IMR-90 (cell line): ENCODE measurements around the gene HOXA7. TPM values are rescaled to one million over a fixed set of nuclear protein-coding genes. Genes with fewer than 3 reads are reported as not detected.

Experiments used
- ATAC-seq: fragments of 200-7000 bp; cut with Tn5 transposase; 2 replicates; pipeline ENCODE4 v1.9.1; 2020; ENCODE audit warnings: low read depth, mild to moderate bottlenecking, moderate library complexity
- BruUV-seq: library from RNA; stranded (reverse); fragments of 400-500 nt; replicated peaks from 2 replicates; lab custom pipeline; 2021; lab: Mats Ljungman, UMichigan
- CTCF ChIA-PET: fragments of 300-600 bp; formaldehyde crosslinking; extraction: SDS; loops from one replicate; lab custom pipeline; 2021; ENCODE audit warnings: antibody characterized with exemption; lab: Yijun Ruan, JAX
- POLR2A ChIA-PET: fragments of 300-600 bp; sonication (Branson Sonifier 250); formaldehyde crosslinking; loops from one replicate; lab custom pipeline; 2022; ENCODE audit warnings: antibody characterized with exemption; ENCODE audit not compliant: unreplicated experiment; lab: Charles Lee
- DNase-seq: peaks from one replicate; pipeline ENCODE4 v3.0.0; 2013
- H2AFZ ChIP-seq: replicated peaks from 2 replicates; pipeline ENCODE3; 2013; ENCODE audit warnings: low read length, mild to moderate bottlenecking; ENCODE audit not compliant: poor library complexity
- H2AK5ac ChIP-seq: 2 replicates; pipeline ENCODE4 v1.6.1; 2013; ENCODE audit warnings: low read depth, low read length, inconsistent platforms
- H2AK9ac ChIP-seq: replicated peaks from 2 replicates; pipeline ENCODE3; 2013; ENCODE audit warnings: mild to moderate bottlenecking, low read depth, low read length, moderate library complexity; ENCODE audit not compliant: poor library complexity
- H2BK120ac ChIP-seq: 2 replicates; pipeline ENCODE4 v1.6.1; 2013; ENCODE audit warnings: low read depth, low read length, inconsistent platforms
- H2BK15ac ChIP-seq: 3 replicates; pipeline ENCODE4 v1.6.1; 2013; ENCODE audit warnings: low read depth, low read length, inconsistent platforms
- H2BK20ac ChIP-seq: 2 replicates; pipeline ENCODE4 v1.6.1; 2013; ENCODE audit warnings: low read depth, mild to moderate bottlenecking, inconsistent platforms, low read length, moderate library complexity
- H2BK5ac ChIP-seq: 2 replicates; pipeline ENCODE4 v1.6.1; 2013; ENCODE audit warnings: mild to moderate bottlenecking, low read depth, low read length, inconsistent platforms; ENCODE audit not compliant: poor library complexity, severe bottlenecking
- H3K14ac ChIP-seq: replicated peaks from 2 replicates; pipeline ENCODE4 v1.6.1; 2013; ENCODE audit warnings: low read depth, low read length, inconsistent platforms
- H3K18ac ChIP-seq: 2 replicates; pipeline ENCODE4 v1.6.1; 2013; ENCODE audit warnings: low read depth, low read length, control low read depth
- H3K23ac ChIP-seq: 2 replicates; pipeline ENCODE4 v1.6.1; 2013; ENCODE audit warnings: low read depth, low read length, inconsistent platforms
- H3K27ac ChIP-seq: 2 replicates; pipeline ENCODE4 v1.5.1; 2013; ENCODE audit warnings: mild to moderate bottlenecking, control low read depth, low read length; ENCODE audit not compliant: insufficient read depth
- H3K27me3 ChIP-seq: 2 replicates; pipeline ENCODE4 v1.6.1; 2013; ENCODE audit warnings: low read length; ENCODE audit not compliant: control insufficient read depth, insufficient read depth
- H3K36me3 ChIP-seq: 2 replicates; pipeline ENCODE4 v1.6.1; 2013; ENCODE audit warnings: low read length, mixed read lengths; ENCODE audit not compliant: control insufficient read depth, insufficient read depth
- H3K4ac ChIP-seq: 2 replicates; pipeline ENCODE4 v1.6.1; 2013; ENCODE audit warnings: low read depth, low read length, inconsistent platforms
- H3K4me1 ChIP-seq: 2 replicates; pipeline ENCODE4 v1.6.1; 2013; ENCODE audit warnings: low read length, mixed read lengths; ENCODE audit not compliant: control insufficient read depth, insufficient read depth
- H3K4me2 ChIP-seq: 2 replicates; pipeline ENCODE4 v1.6.1; 2013; ENCODE audit warnings: low read depth, mild to moderate bottlenecking, control low read depth, low read length, moderate library complexity
- H3K4me3 ChIP-seq: 2 replicates; pipeline ENCODE4 v1.5.1; 2013; ENCODE audit warnings: low read depth, mild to moderate bottlenecking, control low read depth, low read length, moderate library complexity; ENCODE audit not compliant: insufficient read depth
- H3K56ac ChIP-seq: 2 replicates; pipeline ENCODE4 v1.6.1; 2013; ENCODE audit warnings: low read length, inconsistent platforms; ENCODE audit not compliant: insufficient read depth; ENCODE audit errors: extremely low read depth
- H3K79me1 ChIP-seq, 2 experiments: 2 replicates each; pipeline ENCODE4 v1.6.1; 2013; ENCODE audit warnings: low read length in 2 of 2, inconsistent platforms in 1 of 2, low read depth in 1 of 2
- H3K9ac ChIP-seq: 2 replicates; pipeline ENCODE4 v1.6.1; 2013; ENCODE audit warnings: low read depth, low read length, control low read depth
- H3K9me1 ChIP-seq: 2 replicates; pipeline ENCODE4 v1.6.1; 2013; ENCODE audit warnings: low read length, inconsistent platforms; ENCODE audit not compliant: insufficient read depth
- H3K9me3 ChIP-seq: 2 replicates; pipeline ENCODE4 v1.6.1; 2013; ENCODE audit warnings: low read length; ENCODE audit not compliant: control insufficient read depth, insufficient read depth
- H4K20me1 ChIP-seq: 2 replicates; pipeline ENCODE4 v1.6.1; 2013; ENCODE audit warnings: low read length, inconsistent platforms; ENCODE audit not compliant: insufficient read depth
- H4K5ac ChIP-seq: 2 replicates; pipeline ENCODE4 v1.6.1; 2013; ENCODE audit warnings: mild to moderate bottlenecking, low read depth, low read length, control low read depth
- H4K8ac ChIP-seq, 2 experiments: 2 replicates each; pipeline ENCODE4 v1.6.1; 2013; ENCODE audit warnings: low read depth in 2 of 2, low read length in 2 of 2, control low read depth in 1 of 2, inconsistent platforms in 1 of 2
- H4K91ac ChIP-seq: 2 replicates; pipeline ENCODE4 v1.6.1; 2013; ENCODE audit warnings: low read depth, low read length, inconsistent platforms; ENCODE audit not compliant: insufficient read depth
- CEBPB ChIP-seq: IDR thresholded peaks from 2 replicates; pipeline ENCODE4 v1.6.1; 2012; ENCODE audit warnings: low read depth, low read length, improper control_type of control experiment
- CHD1 ChIP-seq: IDR thresholded peaks from 2 replicates; pipeline ENCODE4 v1.6.1; 2012; ENCODE audit warnings: low read depth, low read length, improper control_type of control experiment
- CTCF ChIP-seq: conservative IDR thresholded peaks from 2 replicates; pipeline ENCODE4 v1.5.1; 2012; ENCODE audit warnings: mild to moderate bottlenecking, low read depth, low read length, improper control_type of control experiment
- ELK1 ChIP-seq: fragments of 150-350 bp; IDR thresholded peaks from 2 replicates; pipeline ENCODE4 v1.6.1; 2016; ENCODE audit warnings: low read depth, mild to moderate bottlenecking, low read length, moderate library complexity, borderline replicate concordance
- FOS ChIP-seq: fragments of 150-350 bp; IDR thresholded peaks from 2 replicates; pipeline ENCODE4 v1.6.1; 2016; ENCODE audit warnings: low read depth, low read length
- MAFK ChIP-seq: IDR thresholded peaks from 2 replicates; pipeline ENCODE4 v1.6.1; 2012; ENCODE audit warnings: low read depth, low read length, improper control_type of control experiment
- MAZ ChIP-seq: IDR thresholded peaks from 2 replicates; pipeline ENCODE4 v1.6.1; 2012; ENCODE audit warnings: low read depth, mild to moderate bottlenecking, low read length, improper control_type of control experiment, moderate library complexity, borderline replicate concordance
- MXI1 ChIP-seq: IDR thresholded peaks from 2 replicates; pipeline ENCODE4 v1.6.1; 2012; ENCODE audit warnings: low read depth, mild to moderate bottlenecking, low read length, moderate library complexity, borderline replicate concordance
- POLR2A ChIP-seq: IDR thresholded peaks from 2 replicates; pipeline ENCODE4 v1.6.1; 2012; ENCODE audit warnings: mild to moderate bottlenecking, low read depth, low read length
- RCOR1 ChIP-seq: IDR thresholded peaks from 2 replicates; pipeline ENCODE4 v1.6.1; 2012; ENCODE audit warnings: mild to moderate bottlenecking, low read length, improper control_type of control experiment; ENCODE audit not compliant: insufficient replicate concordance
- RFX5 ChIP-seq: IDR thresholded peaks from 2 replicates; pipeline ENCODE4 v1.8.0; 2012; ENCODE audit warnings: low read depth, mild to moderate bottlenecking, low read length, moderate library complexity
- USF2 ChIP-seq: fragments of 150-350 bp; IDR thresholded peaks from 2 replicates; pipeline ENCODE4 v1.6.1; 2017; ENCODE audit warnings: mild to moderate bottlenecking, antibody characterized with exemption, low read length, low read depth
- WGBS, 2 experiments: methylation state at CpG; one replicate each; pipeline versions ENCODE4 v1.1.5 to v1.1.7; 2013; ENCODE audit warnings: missing lambda C conversion rate in 2 of 2; ENCODE audit not compliant: insufficient read length in 1 of 2; ENCODE audit errors: extremely low coverage in 2 of 2; 5-methylcytosine and 5-hydroxymethylcytosine counted together
- dilution Hi-C: fragments of 300-500 bp; cut with HindIII; formaldehyde crosslinking; loops from one replicate; pipeline ENCODE4 v1.14.3; 2018; ENCODE audit warnings: low sequenced_read_pairs; ENCODE audit not compliant: unreplicated experiment
- in situ Hi-C: fragments of 300-500 bp; cut with MboI; formaldehyde crosslinking; loops from 3 replicates; pipeline ENCODE4 v1.14.3; 2019; ENCODE audit warnings: low sequenced_read_pairs, inconsistent platforms, mixed read lengths
- intact Hi-C: fragments of 100-400 bp; cut with micrococcal nuclease; formaldehyde crosslinking; loops from 2 replicates; pipeline ENCODE4 v1.10.0; 2022
- polyA plus RNA-seq, 3 experiments: library from polyadenylated mRNA; depleted of rRNA; stranded (reverse); fragments of >200 nt; gene quantifications; 2 replicates each; pipeline ENCODE4 v1.2.3, GENCODE V29; 2012; ENCODE audit warnings: low replicate concordance in 1 of 3
- total RNA-seq: library from RNA; depleted of rRNA; stranded (reverse); fragments of >200 nt; gene quantifications from 2 replicates; pipeline ENCODE4 v1.2.3, GENCODE V29; 2012

HOXA7 gene
- total and polyA plus RNA-seq, 2 of the 4 experiments (the other 2 are of a cell fraction) = 0.18 to 1.7 TPM

GRCh38 chr7:27115221-27116026 lies 41.1 kb downstream of the HOXA7 start:
- Histone ChIP-seq H2BK20ac (0 out of 2 replicates have a peak overlapping the region, but pooled peaks have one; percentile 57), H3K9me1 (peaks cover 11% of the 10 kb centered on the region; the same call in 1 of the 2 replicates), H2BK120ac (peak overlapping the region; percentile 76), H3K18ac (peak overlapping the region; percentile 74), H3K56ac (peak overlapping the region; percentile 87), H3K9me3 (no peaks in the 10 kb centered on the region), H3K79me1 (peaks cover 0 to 40% of the 10 kb centered on the region in 2 experiments; a peak in 2 of 4 replicates), H3K9ac (peak overlapping the region; percentile 96), H2AK5ac (peak overlapping the region; percentile 59; the same call in 1 of the 2 replicates), H3K23ac (peak overlapping the region; percentile 64; the same call in 1 of the 2 replicates), H3K4ac (peak overlapping the region; percentile 61), H2AK9ac (peak overlapping the region; percentile 58), H3K4me2 (peak overlapping the region; percentile 78), H3K4me1 (peaks cover 21% of the 10 kb centered on the region), H4K20me1 (peaks cover 14% of the 10 kb centered on the region), H2BK5ac (peak overlapping the region; percentile 81), H3K14ac (peak overlapping the region; percentile 85), H4K91ac (peak overlapping the region; percentile 76), H3K36me3 (peaks cover 9% of the 10 kb centered on the region; the same call in 1 of the 2 replicates), H3K27ac (peak overlapping the region; percentile 89), H3K4me3 (peak overlapping the region; percentile 71), H4K5ac (peak overlapping the region; percentile 47), H2AFZ (peak overlapping the region; percentile 36), H3K27me3 (no peaks in the 10 kb centered on the region), H2BK15ac (no peak overlapping the region), H4K8ac (peak overlapping the region; percentile 15 to 37; a peak in 2 of 4 replicates)
- ChIA-PET CTCF (interaction anchor here (0.5 to 1.2 kb wide), 5 partner anchors 10 to 540 kb away, joined by 3 to 4 read pairs (median 3); no protein-coding TSS in a partner anchor), POLR2A (interaction anchor here (1.4 kb wide), 1 partner anchor 18 kb away, joined by 4 read pairs; no protein-coding TSS in a partner anchor)
- 0% methylated on average over 5 of the region's 45 CpGs; no CpG with 5 or more reads in 1 of the 2 experiments for WGBS, 2 experiments
- BruUV-seq = TSS peak; percentile 41
- ATAC-seq = peak; percentile 10
- intact Hi-C loops = loop anchor here (1.0 to 2.0 kb wide), 2 partner anchors 11 to 15 kb away; no protein-coding TSS in a partner anchor
- dilution Hi-C loops = no loop called here
- in situ Hi-C loops = no loop called here
- DNase-seq = peak; percentile 92
- TF ChIP-seq FOS (peak; percentile 17; the same call in 1 of the 2 replicates), MAZ (0 out of 2 replicates have a peak, but pooled peaks have one; percentile 45), CTCF (no peak), CHD1 (peak; percentile 26; the same call in 1 of the 2 replicates), RCOR1 (peak; percentile 76), MXI1 (0 out of 2 replicates have a peak, but pooled peaks have one; percentile 51), MAFK (peak; percentile 60; the same call in 1 of the 2 replicates), POLR2A (peak; percentile 84), CEBPB (no peak; the same call in 1 of the 2 replicates), RFX5 (no peak), ELK1 (no peak), USF2 (no peak)
